ENCODE measurements around the gene SLC13A5.
A peak's percentile ranks its signal among the peaks of the same experiment; 100 is the strongest.
"Not testable (repeated sequence)": the region's sequence is repeated elsewhere in the genome, so short reads cannot be mapped to it uniquely, and the experiment has no call there.

The SLC13A5 gene

DNA sequence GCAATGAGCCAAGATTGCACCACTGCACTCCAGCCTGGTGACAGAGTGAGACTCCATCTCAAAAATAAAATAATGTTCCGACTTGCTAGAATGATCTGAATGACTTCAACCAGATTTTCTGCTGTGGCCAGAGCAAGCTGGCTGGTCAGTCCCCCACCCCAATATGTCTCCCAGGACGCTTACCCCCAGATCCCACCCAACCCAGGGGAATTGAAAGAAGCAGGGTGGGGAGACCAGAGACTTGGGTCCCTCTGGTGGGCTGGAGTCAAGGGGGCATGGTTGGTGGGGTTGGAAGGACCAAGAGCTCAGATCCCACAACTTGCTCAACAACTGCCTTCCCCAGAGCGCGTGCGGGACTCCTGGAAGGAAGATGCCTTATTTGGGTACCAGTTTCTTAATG is 54.8 kb downstream of the SLC13A5 start:
- not testable (repeated sequence) for DNase-seq

DNA sequence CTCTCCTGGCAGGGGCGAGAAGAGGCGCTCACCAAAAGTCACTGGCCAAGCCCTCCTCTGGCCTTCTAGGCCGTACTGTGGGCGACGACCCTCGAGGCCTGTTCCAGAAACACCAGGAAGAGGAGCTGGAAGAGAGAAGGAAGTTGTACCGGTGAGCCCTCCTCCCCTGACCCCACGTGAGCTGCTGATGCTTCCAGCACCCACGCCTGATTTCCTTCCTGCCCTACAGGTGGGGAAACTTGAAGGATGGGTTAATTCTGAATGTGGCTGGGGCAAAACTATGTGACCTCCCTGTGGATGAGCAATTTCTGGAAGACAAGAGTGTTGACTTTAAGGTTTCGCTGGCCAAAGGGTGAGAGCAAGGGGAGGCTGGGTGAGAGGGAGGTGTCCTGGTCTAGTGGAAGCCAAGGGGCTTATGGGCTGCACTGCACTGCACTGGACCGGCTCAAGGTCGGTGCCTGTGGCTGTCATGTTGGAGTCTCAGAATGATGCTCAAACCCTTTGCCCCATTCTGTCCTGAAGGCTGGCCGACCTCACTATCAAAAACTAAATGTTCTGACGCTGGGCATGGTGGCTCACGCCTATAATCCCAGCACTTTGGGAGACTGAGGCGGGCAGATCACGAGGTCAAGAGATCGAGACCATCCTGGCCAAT is 55.4 kb downstream of the SLC13A5 start:
- DNase-seq, result no peak

DNA sequence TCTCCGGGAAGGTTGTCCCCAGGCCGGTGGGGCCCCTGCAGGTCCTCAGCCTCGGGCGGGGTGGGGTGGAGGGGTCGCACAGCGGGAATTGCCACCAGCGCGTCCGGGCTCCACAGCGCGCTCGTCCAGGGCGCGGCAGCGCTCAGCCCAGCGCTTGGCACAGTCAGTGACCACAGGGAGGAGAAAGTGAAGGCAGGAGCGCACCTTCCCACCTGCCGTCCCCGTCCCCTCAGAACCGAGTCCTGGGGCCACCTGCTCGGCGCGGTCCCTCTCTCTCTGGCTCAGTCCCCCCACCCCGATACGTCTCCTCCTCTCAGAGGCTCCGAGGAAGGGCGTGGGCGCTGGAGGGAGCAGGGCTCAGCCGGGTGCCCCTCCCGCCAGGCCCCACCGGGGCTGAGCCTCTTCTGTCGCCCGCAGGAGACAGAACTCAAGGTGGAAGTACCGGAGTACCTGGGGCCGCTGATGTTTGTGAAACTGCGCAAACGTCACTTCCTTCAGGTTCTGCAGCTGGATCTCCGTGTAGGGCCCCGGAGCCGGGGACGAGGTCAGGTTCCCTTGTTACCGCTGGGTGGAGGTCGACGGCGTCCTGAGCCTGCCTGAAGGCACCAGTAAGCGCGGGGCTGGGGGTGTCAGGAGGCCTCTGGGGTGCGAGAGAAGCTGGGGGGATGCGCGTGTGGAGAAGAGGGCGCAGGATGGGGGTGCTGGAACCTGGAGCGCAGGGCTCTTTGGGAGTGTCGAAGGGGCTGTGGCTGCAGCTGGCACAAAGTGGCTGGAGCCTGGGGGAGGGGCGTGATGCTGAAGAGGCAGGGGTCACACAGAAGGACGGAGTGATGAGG is 56.2 kb downstream of the SLC13A5 start:
- DNase-seq, result peak; percentile 68

DNA sequence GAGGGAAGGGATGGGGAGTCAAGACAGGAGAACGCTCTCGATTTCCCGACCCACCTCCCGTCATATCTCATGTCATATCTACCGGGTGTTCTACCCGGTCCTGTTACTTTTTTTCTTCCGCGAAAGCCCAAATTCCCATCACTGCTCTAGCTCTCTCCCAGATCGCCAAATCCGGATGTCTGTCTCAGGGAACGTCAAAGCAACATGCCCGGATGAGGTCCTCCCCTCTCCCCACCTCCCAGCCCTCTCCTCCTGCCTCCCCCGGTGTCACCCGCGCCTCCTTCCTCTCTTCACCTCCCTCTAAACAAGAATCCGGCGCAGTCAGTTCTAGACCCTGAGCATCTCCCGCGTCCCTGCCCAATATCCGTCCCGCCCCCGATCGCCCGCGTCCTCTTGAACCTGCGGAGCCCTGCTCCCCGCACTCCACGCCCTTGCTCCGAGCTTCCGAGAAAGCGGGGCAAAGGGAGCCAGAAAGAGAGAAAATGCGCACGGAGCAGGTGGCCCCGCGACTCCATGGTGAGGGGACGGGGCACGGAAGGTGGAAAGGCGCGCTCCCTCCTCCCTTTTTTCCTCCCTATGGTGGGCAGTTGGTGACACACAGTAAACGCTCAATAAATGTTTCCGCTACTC is 57.3 kb downstream of the SLC13A5 start:
- DNase-seq, result not testable (repeated sequence)

DNA sequence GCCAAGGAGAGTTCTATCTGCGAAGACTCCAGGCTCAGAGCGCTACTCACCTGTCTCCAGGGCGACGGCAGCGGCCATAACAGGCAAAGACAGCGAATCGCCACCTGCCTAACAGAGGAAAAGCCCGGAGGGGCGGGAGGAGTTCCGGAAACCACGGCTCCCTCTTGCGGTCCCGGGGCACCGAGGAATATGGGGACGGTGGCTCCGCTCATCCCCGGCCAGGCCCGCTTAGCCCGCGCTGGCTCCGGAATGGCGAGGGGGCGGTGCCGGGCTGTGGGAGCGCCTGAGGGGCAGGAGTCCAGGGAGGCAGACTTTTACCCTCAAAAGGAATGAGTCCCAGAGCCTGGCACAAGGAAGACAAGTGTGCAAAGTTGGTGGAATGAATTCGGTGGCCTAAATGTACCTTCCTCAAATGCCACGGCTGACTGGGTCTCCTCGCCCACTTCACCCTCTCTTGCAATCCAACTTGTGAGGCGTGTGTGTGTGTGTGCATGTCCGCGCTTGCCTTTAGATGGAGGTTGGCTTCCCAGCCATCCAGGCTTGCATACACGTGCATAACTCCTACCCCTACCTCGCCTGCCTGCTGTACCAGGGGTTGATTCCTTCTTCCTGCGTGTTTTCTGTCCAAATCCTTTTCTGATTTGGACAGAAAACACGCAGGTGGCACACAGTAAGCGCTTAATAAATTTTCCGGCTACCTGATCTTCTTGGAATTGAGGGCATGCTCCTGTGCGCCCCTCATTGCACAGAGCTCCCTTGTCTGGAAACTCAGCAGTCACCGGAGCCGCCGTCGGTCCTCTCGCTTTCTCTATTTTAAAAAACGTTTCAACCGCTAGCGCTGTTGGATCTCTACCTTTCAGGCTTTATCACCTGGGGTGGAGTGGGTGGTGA is 58.1 kb downstream of the SLC13A5 start:
- no peak for DNase-seq

DNA sequence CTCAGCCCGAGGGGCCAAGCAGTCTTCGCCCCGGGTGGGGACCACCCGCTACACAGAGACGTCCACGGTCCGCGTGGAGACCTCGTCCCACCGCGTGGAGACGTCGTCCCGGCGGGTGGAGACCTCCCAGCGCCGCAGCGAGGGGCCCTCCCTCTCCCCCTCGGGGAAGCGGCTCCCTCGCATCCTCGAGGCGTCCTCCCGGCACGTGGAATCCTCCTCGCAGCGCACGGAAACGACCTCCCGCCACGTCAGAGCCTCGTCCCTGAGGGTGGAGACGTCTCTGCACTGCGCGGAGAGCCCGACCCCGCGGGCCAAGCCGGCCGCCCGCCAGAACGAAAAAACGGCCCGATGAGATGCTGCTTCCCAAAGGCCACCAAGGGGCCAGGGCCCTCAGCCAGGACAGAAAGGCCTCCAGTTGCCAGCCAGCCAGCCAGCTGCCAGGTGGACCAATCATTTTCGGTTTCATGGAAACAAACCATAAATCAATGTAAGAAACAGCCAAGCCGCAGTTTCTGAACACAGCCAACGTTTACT is 61.2 kb downstream of the SLC13A5 start:
- DNase-seq, result peak; percentile 43

DNA sequence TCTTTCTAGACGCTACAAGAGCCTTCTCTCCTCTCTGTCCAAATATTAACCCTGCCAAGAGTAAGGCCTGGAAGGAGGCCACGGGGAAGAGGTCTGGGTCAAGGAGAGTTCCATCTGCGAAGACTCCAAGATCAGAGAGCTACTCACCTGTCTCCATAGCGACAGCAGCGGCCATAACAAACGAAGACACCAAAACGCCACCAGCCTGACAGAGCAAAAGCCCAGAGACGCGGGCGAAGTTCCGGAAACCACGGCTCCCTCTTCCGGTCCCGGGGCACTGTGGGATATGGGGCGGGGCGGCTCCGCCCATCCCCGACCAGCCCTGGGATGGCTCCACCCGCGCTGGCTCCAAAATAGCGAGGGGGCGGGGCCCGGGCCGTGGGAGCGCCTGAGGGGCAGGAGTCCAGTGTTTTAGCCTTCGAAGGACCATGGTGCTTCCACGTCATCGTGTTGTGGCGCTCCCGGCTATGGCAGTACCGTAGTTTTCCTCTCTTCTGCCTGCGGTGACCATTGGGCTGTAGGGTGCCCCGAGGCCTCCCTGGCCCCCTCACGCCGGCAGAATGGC is 61.7 kb downstream of the SLC13A5 start, which contains the start of the genes C17orf100 and MED31:
Gene C17orf100, plus strand, starts transcription at position 409 of the 565 bp plus-strand sequence. Its CDS starts 152 bp downstream, at position 561.
Gene MED31, minus strand, starts transcription at position 252 of the 565 bp plus-strand sequence. Its CDS starts 77 bp downstream, at position 175.
- peak; percentile 94 for DNase-seq

DNA sequence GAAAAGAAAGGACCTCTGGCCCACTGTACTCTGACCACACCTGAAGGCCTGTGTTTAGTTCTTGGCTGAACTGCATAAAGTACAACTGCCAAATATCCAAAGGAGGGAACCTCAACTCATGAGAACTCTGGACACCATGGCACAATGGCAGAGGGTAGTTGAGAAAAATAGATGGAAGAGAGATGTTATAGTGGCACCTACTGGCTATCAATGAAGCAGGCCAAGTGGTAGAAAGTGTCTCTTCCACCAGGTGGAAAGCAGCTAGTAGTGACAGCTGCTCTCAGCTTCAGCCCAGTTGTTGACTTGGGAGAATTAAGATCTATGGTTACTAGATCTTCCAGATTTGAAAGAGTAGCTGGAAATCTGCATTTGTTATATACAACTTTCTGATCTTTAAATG is 65.0 kb downstream of the SLC13A5 start:
- peak; percentile 25 for DNase-seq

DNA sequence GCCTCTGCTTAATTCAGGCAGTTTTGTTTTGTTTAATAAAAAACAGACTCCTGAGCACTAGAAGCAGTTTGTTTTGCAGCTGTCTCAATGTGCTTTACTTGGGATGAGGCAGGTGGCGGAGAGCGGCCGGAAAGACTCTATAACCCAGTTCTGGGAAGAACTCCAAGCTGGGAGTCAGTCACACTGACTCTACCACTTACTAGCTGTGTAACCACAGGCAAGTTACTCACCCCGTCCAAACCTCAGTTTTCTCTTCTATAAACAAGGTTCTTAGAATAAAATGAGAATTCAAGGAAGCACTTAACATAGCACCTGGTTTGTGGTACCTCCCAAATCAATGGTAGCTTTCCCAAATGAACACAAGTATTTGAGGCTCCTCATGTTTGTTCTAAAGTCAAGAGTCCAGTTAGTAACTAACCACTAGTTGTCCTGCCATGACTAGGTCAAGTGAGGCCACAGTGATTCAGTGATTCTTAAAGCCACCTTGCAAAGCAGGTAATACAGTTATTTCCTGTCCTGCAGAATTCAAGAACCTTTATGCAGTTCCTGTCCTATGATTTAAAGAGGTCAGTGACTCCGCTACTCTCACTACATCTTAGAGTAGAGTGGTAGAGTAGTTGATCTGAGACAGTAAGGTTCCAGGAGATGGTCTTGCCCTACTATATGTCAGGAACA is 69.6 kb downstream of the SLC13A5 start:
- no peak for DNase-seq

DNA sequence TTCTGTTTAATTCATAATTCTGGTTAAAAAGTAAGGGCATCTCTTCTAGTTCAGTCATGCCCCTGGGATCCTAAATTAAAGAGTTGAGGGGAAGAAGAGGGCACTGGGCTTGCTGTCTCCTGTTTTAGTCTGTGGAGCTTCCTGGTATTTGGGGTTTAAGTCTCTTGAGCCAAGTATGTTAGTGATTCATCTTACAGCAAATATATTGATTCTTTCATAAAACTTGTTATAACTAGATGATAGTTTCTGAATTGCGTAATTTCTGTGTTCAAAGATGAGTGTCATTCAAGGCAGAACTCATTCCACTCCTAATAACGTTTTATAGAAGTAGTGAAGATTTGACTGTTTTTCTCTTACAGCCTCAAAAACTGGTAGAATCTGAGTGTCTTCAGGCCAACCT is 70.6 kb downstream of the SLC13A5 start:
- DNase-seq, result no peak

DNA sequence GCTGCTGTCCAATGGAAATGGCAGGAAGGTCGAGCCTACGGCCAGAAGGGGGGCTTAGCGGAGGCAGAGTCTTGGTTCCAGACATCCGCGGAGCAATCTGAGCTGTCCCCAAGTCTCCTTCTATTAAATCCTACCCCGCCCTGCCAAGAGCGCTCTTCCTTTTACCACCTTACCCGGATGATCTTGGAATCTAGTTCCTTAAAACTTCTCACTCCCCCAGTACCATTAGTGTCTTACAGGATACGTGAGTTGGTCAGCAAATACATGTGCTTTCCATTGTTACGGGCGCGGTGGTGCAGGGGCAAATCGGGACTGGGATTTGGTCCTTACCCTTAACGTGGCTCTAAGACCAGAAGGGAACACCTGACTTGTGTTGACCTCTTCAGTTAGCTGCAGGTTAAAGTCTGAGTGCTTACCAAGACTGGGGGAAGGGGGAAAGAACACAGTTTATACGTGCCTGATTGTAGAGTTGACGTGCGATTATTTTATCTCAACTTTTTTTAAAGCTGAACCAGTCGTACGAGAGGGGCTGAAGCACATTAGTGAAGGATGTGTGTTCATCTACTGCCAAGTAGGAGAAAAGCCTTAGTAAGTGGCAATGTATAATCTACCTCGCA is 71.8 kb downstream of the SLC13A5 start:
- DNase-seq, result peak; percentile 34

DNA sequence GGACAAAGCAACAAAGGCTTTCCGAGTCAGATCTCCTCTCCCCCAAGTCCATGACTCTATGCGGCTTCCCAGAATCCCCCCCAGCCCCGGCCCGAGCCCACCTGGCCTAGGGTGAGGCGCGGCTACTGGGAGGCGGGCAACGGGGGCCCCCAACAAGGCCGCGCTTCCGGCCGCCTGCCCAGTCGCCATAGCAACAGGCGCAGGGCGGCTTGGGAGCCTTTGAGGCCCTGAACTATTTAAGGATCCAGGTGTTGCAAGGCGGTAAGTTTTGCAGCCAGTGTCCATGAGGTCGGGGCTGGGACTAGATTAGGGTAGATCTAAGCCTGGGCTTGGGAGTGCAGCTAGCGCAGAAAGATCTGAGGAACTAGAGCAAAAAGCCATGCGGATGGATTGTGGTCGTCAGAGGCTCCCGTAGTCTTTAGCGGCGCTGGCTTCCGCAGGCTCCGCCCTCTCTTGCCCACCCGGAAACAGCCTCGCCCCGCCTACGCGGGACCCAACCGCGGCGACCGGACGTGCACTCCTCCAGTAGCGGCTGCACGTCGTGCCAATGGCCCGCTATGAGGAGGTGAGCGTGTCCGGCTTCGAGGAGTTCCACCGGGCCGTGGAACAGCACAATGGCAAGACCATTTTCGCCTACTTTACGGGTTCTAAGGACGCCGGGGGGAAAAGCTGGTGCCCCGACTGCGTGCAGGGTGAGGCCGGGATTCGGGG is 72.5 kb downstream of the SLC13A5 start, which contains the start of the genes KIAA0753 and TXNDC17:
Gene KIAA0753, minus strand, starts transcription at position 176 of the 711 bp plus-strand sequence. CDS start 5,608 bp downstream, outside the sequence.
Gene TXNDC17, plus strand, starts transcription at position 525 of the 711 bp plus-strand sequence. Its CDS starts 23 bp downstream, at position 548.
- DNase-seq, result peak; percentile 89

DNA sequence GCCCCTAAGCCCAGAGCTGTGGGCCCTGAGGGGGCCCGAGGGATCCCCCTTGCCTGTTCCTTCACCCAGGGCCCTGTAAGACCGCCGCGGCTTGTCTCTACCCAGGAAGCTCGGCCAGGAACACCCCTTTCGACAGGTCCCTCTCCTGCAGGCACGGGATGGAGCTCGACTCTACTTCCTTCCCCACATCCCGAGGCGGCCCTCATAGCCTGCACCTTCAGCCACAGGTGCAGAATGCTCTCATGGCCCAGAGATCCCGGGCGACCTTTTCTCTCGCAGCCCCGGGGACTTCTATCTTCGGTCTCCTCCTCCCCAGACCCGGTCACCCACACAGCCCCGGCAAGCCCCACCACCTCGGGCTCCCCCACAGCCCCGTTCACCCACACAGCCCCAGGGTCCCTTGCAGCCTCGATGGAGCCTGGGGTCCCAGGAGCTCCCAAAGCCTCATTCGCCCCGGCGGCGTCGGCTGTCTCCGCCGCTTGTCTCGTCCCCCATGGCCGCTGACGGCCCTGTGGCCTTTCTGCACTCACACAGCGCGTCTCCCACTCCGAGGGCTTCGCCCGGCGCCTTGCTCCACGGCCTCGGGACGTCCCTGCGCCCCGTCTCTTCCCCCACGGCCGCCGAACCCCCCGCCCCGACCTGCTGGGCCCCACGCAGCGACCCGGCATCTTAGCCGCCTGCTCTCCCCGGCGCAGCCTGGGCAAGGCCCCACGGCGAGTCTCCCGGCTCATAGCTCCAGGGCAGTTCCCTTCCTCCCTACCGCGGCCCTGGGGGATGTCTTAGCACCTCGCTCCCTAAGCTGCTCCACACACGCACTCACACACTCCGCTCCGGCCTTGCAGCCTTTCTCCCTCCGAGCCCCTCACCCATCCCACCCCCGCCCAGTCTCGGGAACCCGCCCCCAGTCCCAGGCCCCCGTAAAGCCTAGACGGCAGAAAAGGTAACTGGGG is 73.3 kb downstream of the SLC13A5 start:
- peak; percentile 43 for DNase-seq

DNA sequence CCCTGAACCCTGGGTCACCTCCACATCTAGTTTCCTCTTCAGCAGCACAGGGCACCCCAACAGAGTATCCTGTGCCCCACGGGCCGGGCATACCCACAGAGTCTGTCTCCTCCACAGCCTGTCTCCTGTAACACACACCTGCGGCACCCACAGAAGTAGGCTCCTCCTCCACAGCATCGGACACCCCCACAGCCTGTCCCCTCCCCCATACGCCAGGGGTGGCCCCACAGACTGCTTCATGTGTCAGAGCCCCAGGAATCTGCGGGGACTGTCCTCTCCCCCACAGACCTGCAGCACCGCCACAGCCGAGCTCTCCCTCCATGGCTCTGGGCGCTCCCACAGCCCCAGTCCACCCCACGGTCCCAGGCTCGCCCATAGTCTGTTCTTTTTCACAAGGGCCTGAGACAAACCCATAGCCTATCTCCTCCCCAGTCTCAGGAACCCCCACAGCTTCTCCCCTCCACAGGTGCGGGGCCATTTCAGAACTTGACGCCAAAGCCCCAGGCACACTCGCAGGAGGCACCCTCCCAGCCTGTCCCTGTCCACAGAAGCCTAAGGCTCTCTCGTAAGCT is 74.1 kb downstream of the SLC13A5 start:
- no peak for DNase-seq

DNA sequence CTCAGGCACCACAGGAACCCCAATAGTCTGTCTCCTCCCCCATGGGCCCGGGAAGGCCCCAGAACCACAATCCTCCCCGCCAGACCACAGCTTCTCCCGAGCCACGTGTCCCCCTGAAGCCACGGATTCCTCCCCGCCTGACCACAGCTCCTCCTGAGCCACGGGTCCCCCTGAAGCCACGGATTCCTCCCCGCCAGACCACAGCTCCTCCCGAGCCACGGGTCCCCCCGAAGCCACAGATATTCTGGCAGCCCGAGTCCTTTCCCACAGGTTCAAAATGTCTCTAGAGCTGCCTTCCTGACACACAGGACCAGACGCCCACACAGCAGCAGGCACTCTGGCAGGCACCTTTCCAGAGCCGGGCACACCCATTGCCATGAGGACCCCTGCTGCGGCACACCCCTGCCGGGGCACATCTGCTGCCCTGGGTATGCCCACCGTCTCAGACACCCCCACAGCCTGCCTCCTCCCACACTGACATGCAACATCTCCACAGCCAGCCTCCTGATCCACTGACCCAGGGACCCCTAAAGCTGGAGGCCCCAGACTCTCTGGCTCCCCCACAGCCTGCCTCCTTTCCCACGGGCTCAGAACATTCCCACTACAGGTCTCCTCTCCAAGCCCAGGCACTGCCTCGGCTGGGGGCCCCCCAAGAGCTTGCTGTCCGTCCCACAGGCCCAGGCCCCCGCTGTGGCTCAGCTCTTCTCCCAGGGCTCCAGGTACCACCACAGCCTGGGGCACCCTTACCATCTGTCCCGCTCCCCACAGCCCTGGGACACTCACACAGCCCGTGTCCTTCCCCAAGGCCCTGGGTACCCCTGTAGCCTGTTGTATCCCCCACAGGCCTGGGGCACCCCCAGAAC is 74.9 kb downstream of the SLC13A5 start:
- no peak for DNase-seq

DNA sequence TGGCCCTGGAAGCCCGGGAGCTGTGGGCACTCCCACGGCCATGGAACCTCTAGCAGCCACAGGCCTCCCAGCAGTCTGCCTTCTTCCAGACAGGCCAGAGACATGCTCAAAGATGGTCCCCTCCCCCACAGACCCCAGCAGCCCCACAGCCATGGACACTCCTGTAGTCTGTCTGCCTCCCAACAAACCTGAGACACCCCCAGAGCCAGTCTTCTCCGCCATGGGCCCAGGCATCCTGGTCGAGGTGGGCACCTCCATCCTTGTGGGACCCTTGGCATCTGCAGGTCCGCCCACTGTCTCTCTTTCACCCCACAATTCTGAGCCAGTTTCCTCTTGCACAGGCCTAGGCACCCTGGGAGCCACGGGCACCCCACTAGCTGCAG is 75.7 kb downstream of the SLC13A5 start:
- DNase-seq, result no peak

Measured in RPMI8226 (cell line).